ENCODE data around the gene ITGB7.

DNA sequence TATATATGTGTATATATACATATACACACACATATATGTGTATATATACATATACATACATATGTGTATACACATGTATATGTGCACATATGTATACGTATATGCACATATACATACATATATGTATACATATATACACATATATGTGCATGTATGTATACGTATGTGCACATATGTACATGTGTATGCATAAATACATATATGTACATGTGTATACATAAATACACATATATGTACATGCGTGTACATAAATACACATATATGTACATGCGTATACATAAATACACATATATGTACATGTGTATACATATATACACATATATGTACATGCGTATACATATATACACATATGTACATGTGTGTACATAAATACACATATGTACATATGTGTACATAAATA, 59.9 kb downstream of the ITGB7 start:
- TF ChIP-seq, protein P1, sequence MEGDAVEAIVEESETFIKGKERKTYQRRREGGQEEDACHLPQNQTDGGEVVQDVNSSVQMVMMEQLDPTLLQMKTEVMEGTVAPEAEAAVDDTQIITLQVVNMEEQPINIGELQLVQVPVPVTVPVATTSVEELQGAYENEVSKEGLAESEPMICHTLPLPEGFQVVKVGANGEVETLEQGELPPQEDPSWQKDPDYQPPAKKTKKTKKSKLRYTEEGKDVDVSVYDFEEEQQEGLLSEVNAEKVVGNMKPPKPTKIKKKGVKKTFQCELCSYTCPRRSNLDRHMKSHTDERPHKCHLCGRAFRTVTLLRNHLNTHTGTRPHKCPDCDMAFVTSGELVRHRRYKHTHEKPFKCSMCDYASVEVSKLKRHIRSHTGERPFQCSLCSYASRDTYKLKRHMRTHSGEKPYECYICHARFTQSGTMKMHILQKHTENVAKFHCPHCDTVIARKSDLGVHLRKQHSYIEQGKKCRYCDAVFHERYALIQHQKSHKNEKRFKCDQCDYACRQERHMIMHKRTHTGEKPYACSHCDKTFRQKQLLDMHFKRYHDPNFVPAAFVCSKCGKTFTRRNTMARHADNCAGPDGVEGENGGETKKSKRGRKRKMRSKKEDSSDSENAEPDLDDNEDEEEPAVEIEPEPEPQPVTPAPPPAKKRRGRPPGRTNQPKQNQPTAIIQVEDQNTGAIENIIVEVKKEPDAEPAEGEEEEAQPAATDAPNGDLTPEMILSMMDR (IDR thresholded peaks at IDR 0.05): no peak
- TF ChIP-seq POLR2A (IDR thresholded peaks at IDR 0.05): no peak
